IPS-NIHi11 (cell line): Measurements from ENCODE around the gene MAMSTR.
A peak's percentile ranks its signal among the peaks of the same experiment; 100 is the strongest.

Source experiments
- DNase-seq: peaks from one replicate; pipeline ENCODE4 v3.0.0; 2012; ENCODE audit warnings: mixed read lengths, low spot score

MAMSTR gene

DNA sequence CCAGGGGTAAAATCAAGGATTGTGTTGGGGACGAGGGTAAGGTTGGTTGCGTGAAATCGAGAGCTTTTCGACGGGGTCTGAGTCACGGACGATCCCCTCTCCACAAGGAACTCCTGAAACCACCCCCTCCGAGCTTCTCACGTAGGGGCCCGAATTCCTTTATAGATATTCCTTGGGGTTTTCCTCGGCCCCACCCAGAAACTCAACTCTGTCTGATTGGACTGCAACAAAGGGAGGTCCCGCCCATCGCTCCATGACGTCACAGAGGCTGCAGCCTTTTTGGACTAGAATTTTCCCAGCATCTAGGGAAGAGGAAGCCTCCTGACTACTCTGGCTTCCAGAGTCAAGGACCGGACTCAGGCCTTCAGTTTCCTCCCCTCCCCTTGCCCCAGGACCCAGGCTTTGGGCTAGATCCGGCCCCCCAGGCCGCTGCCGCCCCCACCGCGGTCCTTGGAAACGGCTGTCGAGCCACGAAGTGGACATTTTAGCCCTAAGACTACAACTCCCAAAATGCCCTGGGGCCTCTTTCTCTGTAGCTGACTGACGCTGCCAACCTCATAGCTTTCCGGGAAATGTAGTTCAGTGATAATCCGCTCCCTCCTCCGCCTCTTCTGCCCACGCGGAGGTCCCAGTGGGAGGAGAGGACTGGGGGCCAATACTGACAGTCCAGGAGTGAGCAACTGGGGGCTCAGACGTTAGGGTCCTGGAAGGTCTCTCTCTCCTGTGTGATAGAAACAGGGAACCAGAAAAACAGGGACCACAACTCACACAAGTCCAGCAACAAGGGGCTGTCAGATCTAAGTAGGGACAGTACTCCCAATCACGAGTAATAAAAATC lies 27.4 kb upstream of the MAMSTR start, which contains the start of gene IZUMO1:
IZUMO1 (minus strand) TSS at position 172 of the 838 bp plus-strand sequence. CDS start 1,050 bp downstream, outside the sequence.
- DNase-seq: peak; percentile 72

GRCh38 chr19:48746110-48746509 lies 26.6 kb upstream of the MAMSTR start:
- DNase-seq: no peak

- DNase-seq: peak; percentile 65
These were observed 25.9 kb upstream of the MAMSTR start for GRCh38 chr19:48745208-48745995.

DNA sequence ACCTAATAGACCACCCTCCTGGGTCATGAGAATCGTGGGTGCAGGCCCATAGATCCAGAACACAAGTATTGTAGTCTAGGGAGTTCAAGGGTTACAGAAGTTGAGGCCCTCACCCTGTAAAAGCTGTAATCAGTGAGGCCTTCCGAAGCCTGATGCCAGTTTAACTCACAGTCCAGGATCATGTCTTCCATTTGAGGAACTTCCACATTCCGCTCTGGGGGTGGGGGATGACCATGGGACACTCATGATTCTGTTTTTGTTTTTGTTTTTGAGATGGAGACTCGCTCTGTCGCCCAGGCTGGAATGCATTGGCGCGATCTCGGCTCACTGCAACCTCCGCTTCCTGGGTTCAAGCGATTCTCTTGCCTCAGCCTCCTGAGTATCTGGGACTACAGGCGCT lies 22.6 kb upstream of the MAMSTR start:
- DNase-seq: no peak

DNA sequence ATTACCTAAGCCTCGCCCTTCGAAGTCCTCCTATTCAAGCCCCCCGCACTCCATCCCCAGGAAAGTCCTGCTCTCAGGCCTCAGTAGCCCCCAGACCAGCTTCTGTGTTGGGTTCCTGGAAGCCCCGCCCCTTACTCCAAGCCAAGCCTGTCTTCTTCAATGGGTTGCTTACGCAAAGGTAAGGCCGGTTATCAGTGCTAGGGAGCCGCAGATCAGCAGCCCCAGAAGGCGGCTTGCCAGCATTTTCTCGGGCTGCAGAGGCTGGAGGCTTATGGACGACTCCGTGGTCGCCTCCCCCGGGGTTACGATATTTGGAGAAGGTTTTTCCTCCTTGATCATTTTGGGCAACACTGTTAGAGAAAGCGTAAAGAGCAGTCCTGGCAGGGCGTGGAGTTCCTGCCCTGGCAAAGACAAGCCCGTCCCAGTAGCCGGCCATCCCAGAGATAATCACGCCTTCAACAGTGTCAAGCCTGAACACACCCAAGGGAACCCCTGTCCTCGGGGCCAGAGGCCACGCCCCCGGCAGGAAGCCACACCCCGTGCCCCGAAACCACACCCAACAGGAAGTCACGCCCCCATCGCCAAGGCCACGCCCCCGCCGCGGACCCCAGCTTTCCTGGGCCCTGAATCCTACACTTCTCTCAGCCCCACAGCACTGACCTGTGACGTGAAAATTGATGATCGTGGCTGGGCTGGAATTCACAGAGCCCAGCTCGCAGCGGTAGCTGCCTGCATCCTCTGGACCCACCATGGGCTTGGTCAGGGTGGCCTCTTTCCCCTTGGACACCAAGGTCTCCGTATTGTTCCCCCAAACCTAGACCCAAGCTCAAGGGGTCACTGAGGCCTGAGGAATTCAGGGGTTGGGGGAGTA lies 21.8 kb upstream of the MAMSTR start:
- DNase-seq: peak; percentile 77

GRCh38 chr19:48740164-48740972 lies 20.8 kb upstream of the MAMSTR start, which contains the start of gene RASIP1:
Gene RASIP1, minus strand, starts transcription at chr19:48740610. Its CDS starts 328 bp downstream, at chr19:48740282.
- no peak for DNase-seq

GRCh38 chr19:48739404-48740163 lies 20.1 kb upstream of the MAMSTR start:
- no peak for DNase-seq

DNA sequence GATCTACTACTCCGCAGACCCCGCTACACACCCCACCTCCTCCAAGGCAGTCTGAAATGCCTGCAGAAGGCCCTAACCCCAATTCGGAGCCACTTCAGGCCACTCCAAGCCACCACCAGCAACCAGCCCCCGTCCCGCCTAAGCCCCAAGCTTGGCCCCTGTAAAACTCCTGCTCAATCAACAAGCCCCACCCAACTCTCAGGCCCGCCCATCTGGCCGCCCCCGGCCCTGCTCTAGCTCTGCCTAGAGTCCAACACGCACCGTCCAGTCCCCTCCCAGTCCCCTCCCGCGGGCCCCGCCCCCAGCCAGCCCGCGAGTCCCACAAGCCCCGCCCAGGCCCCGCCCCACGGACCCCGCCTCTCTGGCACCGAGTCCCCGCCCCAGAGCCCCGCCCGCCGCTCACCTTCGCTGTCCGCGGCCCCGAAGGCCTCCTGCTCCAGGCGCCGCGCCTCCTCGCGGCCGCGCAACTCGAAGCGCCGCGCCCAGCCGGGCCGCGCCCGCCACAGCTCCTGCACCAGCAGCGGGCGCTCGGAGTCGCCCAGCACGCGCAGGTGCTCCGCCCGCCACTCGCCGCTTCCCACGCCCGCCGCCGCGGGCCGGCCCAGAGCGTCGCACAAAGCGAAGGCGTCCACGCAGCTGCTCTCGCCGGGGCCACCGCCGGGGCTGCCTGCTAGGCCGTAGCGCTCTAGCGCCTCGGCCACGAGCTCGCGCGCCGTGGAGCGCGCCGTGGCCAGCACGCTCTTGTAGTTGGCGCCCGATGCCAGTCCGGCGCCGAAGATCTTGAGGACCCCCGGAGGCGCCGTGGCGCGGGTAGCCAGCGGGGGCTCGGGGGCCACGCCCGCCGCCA lies 19.3 kb upstream of the MAMSTR start:
- peak; percentile 96 for DNase-seq

DNA sequence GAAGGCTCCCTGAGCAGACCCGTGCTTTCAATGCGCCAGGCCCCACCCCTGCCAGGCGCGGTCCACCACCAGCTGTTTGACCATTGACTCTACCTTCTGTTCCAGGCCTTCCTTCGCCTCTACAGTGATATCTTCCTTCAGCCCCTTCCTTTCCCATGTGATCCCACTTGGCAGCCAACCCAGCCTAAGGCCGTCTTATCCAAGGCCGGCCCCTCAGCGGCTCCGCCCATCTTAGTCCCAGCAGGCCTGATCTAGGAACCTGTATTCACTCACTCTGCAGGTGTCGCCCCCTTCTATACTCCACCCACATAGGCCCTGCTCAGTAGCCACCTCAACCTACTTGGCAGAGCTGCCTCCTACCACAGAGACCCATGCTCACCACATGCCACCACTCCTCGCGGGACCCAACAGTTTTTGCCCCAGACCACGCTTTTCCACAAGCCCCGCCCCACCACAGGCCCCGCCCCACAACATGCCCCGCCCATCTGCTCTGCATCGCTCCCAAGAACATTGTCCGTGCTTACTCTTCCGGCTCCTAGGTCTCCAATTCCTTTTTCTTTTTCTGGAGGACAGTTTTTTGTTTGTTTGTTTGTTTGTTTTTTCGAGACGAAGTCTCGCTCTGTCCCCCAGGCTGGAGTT lies 18.0 kb upstream of the MAMSTR start:
- DNase-seq: peak; percentile 80

- peak; percentile 74 for DNase-seq
These were observed 15.6 kb upstream of the MAMSTR start for GRCh38 chr19:48735031-48735615.

DNA sequence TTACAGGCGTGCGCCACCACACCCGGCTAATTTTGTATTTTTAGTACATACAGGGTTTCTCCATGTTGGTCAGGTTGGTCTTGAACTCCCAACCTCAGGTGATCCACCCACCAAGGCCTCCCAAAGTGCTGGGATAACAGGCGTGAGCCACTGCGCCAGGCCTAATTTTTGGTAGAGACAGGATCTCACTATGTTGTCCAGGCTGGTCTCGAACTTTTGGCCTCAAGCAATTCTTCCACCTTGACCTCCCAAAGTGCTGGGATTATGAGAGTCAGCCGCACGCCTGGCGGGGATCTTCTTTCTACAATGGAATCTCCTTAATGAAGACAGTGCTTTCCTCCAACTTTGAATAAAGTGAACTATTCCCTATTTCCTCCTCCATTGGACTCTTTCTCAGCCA lies 15.1 kb upstream of the MAMSTR start:
- no peak for DNase-seq

DNA sequence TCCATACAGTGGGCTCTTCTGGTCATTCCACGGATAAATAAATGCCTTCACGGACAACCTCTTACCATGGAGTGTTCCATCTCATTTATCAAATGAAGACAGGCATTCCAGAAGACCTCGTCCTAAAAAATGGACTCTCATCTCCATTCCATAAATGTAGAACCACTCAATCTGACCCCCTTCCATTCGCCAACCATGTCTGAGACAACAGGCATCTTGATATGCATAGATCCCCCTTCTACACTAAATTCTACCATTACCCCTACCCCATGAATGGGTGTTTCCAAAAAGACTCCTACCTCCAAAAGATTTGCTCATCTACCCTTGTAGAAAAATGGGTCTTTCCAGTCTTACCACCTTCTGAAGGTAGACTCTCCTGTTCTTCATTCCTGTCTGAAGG lies 11.9 kb upstream of the MAMSTR start:
- no peak for DNase-seq

DNA sequence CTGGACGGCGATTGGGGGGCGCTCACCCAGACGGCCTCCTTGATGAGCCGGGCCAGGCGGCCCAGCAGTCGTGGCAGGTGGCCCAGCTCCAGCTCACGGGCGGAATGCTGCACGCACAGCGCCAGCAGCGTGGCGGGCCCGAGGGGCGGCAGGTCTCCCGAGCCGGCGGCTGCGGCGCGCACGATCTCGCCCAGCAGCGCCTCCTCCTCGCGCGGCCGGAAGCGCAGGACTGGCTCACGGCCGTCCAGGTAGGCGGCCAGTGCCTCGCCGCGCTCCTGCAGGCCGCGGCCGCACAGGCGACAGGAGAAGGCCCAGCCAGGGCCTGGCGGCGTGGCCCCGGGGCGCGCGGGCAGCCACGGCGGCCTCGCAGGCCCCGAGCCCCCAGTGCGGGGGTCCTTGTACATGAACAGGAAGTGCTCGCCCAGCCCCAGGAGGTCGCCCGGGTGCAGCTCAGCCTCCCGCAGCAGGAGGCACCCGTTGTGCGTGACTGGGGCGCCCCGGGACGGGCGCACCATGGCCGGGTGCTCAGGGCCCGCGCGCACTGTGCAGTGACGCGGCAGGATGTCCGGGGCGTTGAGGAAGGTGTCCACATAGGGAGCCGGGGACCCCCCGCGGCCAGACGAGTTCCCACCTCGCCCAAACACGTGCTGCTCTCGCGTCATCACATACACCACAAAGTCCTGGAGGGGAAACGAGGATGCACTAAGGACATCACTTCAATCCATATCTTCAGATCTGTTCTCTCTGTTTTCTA lies 9.6 kb upstream of the MAMSTR start:
- no peak for DNase-seq

GRCh38 chr19:48726556-48726955 lies 7.0 kb upstream of the MAMSTR start:
- DNase-seq: no peak

- peak; percentile 64 for DNase-seq
These were observed 5.5 kb upstream of the MAMSTR start for GRCh38 chr19:48724796-48725753.

- no peak for DNase-seq
These were observed 2.7 kb upstream of the MAMSTR start for GRCh38 chr19:48722196-48722708.
